Tibial nerve (tissue), 4 donors: ENCODE data around the gene ATRNL1. TPM values are rescaled to one million over a fixed set of nuclear protein-coding genes. Genes with fewer than 3 reads are reported as not detected.

Experiments used
- DNase-seq, 2 donors: peaks; one replicate each; pipeline ENCODE4 v3.0.0-alpha.2; 2019; ENCODE audit warnings: low spot score in 2 of 2
- H3K27ac ChIP-seq, 4 donors: fragments of 200-600 bp; sonication (generic) in 3 of 4; one replicate each; pipeline ENCODE4 v1.5.1; 2017 to 2019; ENCODE audit warnings: mild to moderate bottlenecking in 1 of 4
- H3K27me3 ChIP-seq, 2 donors: fragments of 200-600 bp; sonication (generic) in 1 of 2; one replicate each; pipeline versions ENCODE4 v1.5.1 to v1.6.0; 2017 to 2019
- H3K36me3 ChIP-seq, 3 donors: fragments of 200-600 bp; sonication (generic); one replicate each; pipeline ENCODE4 v1.5.1; 2018 to 2019
- H3K4me1 ChIP-seq, 4 donors: fragments of 200-600 bp; sonication (generic) in 3 of 4; one replicate each; pipeline ENCODE4 v1.5.1; 2017 to 2019
- H3K4me3 ChIP-seq, 4 donors: fragments of 200-600 bp; sonication (generic) in 3 of 4; one replicate each; pipeline ENCODE4 v1.5.1; 2017 to 2019; ENCODE audit warnings: mild to moderate bottlenecking in 1 of 4, moderate library complexity in 1 of 4
- H3K9me3 ChIP-seq, 4 donors: fragments of 200-600 bp; sonication (generic) in 3 of 4; one replicate each; pipeline ENCODE4 v1.5.1; 2017 to 2019
- CTCF ChIP-seq, 5 experiments: fragments of 200-600 bp in 3 of 5; fragments of 450-650 bp in 2 of 5; sonication (generic) in 3 of 5; IDR thresholded peaks; one replicate each; pipeline ENCODE4 v1.5.1; 2016 to 2019; ENCODE audit warnings: antibody characterized with exemption in 5 of 5, mild to moderate bottlenecking in 3 of 5, moderate library complexity in 2 of 5
- EP300 ChIP-seq, 2 donors: sonication (generic); formaldehyde crosslinking; IDR thresholded peaks; one replicate each; pipeline ENCODE4 v1.6.1; 2017; ENCODE audit warnings: antibody characterized with exemption in 2 of 2, mild to moderate bottlenecking in 1 of 2
- POLR2A ChIP-seq, 2 donors: fragments of 450-650 bp; IDR thresholded peaks; one replicate each; pipeline ENCODE4 v1.6.1; 2017; ENCODE audit warnings: antibody characterized with exemption in 2 of 2, mild to moderate bottlenecking in 2 of 2, moderate library complexity in 2 of 2
- WGBS, 2 donors: methylation state at CpG; one replicate each; pipeline ENCODE4 v1.1.5; 2018; 5-methylcytosine and 5-hydroxymethylcytosine counted together
- total RNA-seq, 4 donors: library from RNA; depleted of rRNA; stranded (reverse); fragments of >200 nt; gene quantifications; one replicate each; pipeline ENCODE4 v1.1.0, GENCODE V29; 2016

Gene ATRNL1
- total RNA-seq, 4 donors from 2014 or later, result 1.0 to 5.4 (median 2.7) TPM

DNA sequence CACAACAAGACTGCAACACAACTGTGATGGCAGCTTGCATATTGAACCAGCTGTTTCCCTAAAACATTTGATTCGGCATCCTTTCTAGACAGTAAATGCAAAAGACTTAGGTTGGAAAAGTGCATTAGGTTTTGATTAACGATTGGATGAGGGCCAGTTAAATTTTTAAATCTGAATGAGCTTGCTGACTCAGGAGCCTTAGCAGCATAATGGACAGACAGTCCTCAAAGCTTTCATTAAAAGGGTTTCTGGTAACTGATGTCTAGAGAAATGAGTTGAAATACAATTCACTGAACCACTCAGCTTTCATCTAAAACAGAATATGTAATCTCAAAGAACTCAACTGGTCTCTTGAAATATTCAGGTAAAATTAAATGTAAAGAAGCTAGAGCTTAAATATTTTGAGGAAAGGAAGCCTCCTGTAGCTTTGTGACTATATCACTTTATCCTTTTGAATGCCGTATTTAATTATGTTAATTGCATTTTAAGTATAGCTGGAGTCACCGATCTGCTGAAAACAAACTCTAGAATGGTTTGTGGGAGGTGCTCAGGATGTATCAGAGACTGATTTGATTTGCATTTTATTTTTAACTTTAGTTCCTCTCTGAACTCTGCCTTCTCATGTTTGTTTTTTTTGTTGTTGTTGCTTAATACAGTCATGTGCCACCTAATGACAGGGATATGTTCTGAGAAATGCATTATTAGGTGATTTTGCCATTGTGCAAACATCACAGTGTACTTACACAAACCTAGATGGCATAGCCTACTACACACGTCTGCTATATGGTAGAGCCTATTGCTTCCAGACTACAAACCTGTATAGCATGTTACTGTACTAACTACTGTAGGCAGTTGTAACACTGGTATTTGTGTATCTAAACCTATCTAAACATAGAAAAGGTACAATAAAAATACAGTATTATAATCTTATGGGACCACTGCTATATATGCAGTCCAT, 29.2 kb upstream of the ATRNL1 start:
- WGBS, 2 donors, result 47 to 58% methylated on average over 5 of the region's 5 CpGs
- Histone ChIP-seq H3K4me3 (no peak overlapping the region), H3K9me3 (no peaks in the 10 kb centered on the region), H3K27ac (no peak overlapping the region), H3K36me3 (no peaks in the 10 kb centered on the region), H3K27me3 (no peaks in the 10 kb centered on the region), H3K4me1 (no peaks in the 10 kb centered on the region)
- no peak for DNase-seq
- TF ChIP-seq CTCF (IDR thresholded peaks at IDR 0.05) (no peak), POLR2A (IDR thresholded peaks at IDR 0.05) (no peak), EP300 (IDR thresholded peaks at IDR 0.05) (no peak)

DNA sequence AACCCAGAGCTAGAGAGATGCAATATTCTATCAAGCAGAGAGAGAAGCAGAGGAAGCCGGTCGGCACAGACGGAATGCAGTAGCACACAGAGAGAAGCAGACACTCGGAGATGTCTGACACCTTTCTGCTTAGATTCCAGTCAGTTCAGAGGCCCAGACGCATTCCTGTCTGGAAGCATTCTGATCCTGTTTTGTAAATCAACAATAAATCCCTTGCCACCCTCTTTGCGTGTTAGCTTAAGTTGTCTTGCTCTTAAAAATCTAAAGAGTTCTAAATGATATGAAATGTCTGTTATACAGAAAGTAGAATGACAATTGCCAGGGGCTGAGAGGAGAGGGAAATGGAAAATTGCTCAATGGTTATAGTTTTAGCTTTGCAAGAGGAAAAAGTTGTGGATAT, 27.4 kb upstream of the ATRNL1 start:
- H3K4me3 ChIP-seq, result no peak overlapping the region
- TF ChIP-seq CTCF (IDR thresholded peaks at IDR 0.05), result no peak
- TF ChIP-seq EP300 (IDR thresholded peaks at IDR 0.05), result no peak
- TF ChIP-seq POLR2A (IDR thresholded peaks at IDR 0.05), result no peak
- DNase-seq, result no peak
- 55 to 65% methylated on average over 6 of the region's 6 CpGs for WGBS, 2 donors
- no peak overlapping the region for H3K27ac ChIP-seq
- no peaks in the 10 kb centered on the region for H3K4me1 ChIP-seq
- no peaks in the 10 kb centered on the region for H3K27me3 ChIP-seq
- H3K36me3 ChIP-seq, result no peaks in the 10 kb centered on the region
- H3K9me3 ChIP-seq, result no peaks in the 10 kb centered on the region

DNA sequence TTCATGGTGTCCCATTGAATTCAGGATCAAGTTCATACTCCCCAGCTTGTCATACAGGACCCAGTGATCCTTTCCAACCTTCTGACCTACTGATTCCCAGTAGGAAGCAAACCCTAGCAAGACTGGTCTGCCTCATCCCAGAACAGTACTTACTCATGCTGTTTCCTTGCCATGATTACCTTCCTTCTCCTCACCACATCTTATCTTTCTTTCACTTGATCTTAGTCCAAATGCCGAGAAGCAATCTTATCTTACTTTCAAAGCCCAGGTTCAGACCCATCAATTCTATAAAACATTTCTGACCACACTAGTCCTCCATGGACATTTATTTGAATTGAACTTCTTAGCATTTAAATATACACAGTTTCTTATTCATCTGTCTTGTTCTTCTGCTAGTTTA, 26.6 kb upstream of the ATRNL1 start:
- DNase-seq, result no peak
- no peaks in the 10 kb centered on the region for H3K27me3 ChIP-seq
- TF ChIP-seq POLR2A (IDR thresholded peaks at IDR 0.05) (no peak), CTCF (IDR thresholded peaks at IDR 0.05) (no peak), EP300 (IDR thresholded peaks at IDR 0.05) (no peak)
- 89 to 96% methylated on average over 1 of the region's 1 CpG for WGBS, 2 donors
- H3K36me3 ChIP-seq, result no peaks in the 10 kb centered on the region
- H3K27ac ChIP-seq, result no peak overlapping the region
- no peaks in the 10 kb centered on the region for H3K4me1 ChIP-seq
- no peaks in the 10 kb centered on the region for H3K9me3 ChIP-seq
- no peak overlapping the region for H3K4me3 ChIP-seq

DNA sequence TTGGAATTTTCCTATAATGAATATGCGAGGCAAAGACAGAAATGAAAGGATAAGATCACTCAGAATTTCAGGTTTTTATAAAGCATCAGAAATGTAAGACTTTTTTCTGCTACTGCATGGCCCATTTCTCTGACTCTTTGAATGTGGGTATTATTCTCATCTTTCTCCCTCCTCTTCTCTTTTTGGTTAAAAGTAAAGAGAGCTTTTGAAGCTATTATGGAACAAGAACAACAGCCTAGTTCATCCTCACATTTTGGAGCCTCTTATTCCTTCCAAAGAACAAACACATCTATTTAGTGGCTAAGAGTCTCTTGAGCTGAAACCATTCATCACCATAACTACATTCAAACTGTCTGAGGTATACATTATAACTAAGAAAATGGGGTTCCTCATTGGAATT, 19.4 kb upstream of the ATRNL1 start:
- Histone ChIP-seq H3K27me3 (no peaks in the 10 kb centered on the region), H3K9me3 (peaks cover 0 to 6% (median 0%) of the 10 kb centered on the region in 4 donors), H3K4me3 (no peak overlapping the region), H3K36me3 (no peaks in the 10 kb centered on the region), H3K4me1 (no peaks in the 10 kb centered on the region), H3K27ac (no peak overlapping the region)
- no peak for TF ChIP-seq POLR2A (IDR thresholded peaks at IDR 0.05)
- TF ChIP-seq CTCF (IDR thresholded peaks at IDR 0.05), result no peak
- no peak for DNase-seq
- WGBS, 2 donors, result 52 to 53% methylated on average over 1 of the region's 1 CpG

GRCh38 chr10:115082506-115082905, 10.7 kb upstream of the ATRNL1 start:
- DNase-seq, result no peak
- Histone ChIP-seq H3K4me1 (no peaks in the 10 kb centered on the region), H3K27ac (no peak overlapping the region), H3K27me3 (peaks cover 0 to 3% of the 10 kb centered on the region in 2 donors), H3K36me3 (no peaks in the 10 kb centered on the region), H3K9me3 (peaks cover 0 to 18% (median 2%) of the 10 kb centered on the region in 4 donors), H3K4me3 (no peak overlapping the region)
- TF ChIP-seq CTCF (IDR thresholded peaks at IDR 0.05) (no peak), POLR2A (IDR thresholded peaks at IDR 0.05) (no peak), EP300 (IDR thresholded peaks at IDR 0.05) (no peak)
- WGBS, 2 donors, result 59 to 73% methylated on average over 2 of the region's 2 CpGs
